H1 (cell line): Measurements from ENCODE around the gene ADSS1. TPM values are rescaled to one million over a fixed set of nuclear protein-coding genes. Genes with fewer than 3 reads are reported as not detected.

Experiments used
- CTCF ChIA-PET: fragments of 300-600 bp; sonication (Branson Sonifier 250); formaldehyde crosslinking; loops from one replicate; lab custom pipeline; 2021; ENCODE audit not compliant: partially characterized antibody; lab: Charles Lee
- POLR2A ChIA-PET: fragments of 300-600 bp; sonication (Branson Sonifier 250); formaldehyde crosslinking; loops from one replicate; lab custom pipeline; 2021; ENCODE audit warnings: inconsistent platforms; ENCODE audit not compliant: partially characterized antibody; lab: Charles Lee
- DNase-seq, 2 experiments: peaks; one replicate each; pipeline versions ENCODE4 v3.0.0 to v3.0.0-alpha.2; 2010 to 2022; ENCODE audit warnings: low spot score in 2 of 2, low read depth in 1 of 2, mixed read lengths in 1 of 2
- FAIRE-seq: peaks from 2 replicates; lab custom pipeline; 2011; peaks lifted over from hg19 to GRCh38; lab: Jason Lieb, UNC
- H2AFZ ChIP-seq: 2 replicates; pipeline ENCODE4 v1.8.1; 2012; ENCODE audit warnings: low read length, inconsistent platforms
- H2AK5ac ChIP-seq: 2 replicates; pipeline ENCODE4 v1.6.1; 2013; ENCODE audit warnings: low read depth, low read length
- H2BK120ac ChIP-seq: replicated peaks from 2 replicates; pipeline ENCODE3; 2013; ENCODE audit warnings: low read depth, low read length, inconsistent platforms
- H2BK12ac ChIP-seq: 2 replicates; pipeline ENCODE4 v1.6.1; 2013; ENCODE audit warnings: low read depth, low read length
- H2BK15ac ChIP-seq: 2 replicates; pipeline ENCODE4 v1.6.1; 2013; ENCODE audit warnings: low read length
- H2BK20ac ChIP-seq: 2 replicates; pipeline ENCODE4 v1.6.1; 2013; ENCODE audit warnings: low read length
- H2BK5ac ChIP-seq: 2 replicates; pipeline ENCODE4 v1.6.1; 2013; ENCODE audit warnings: low read depth, low read length
- H3K14ac ChIP-seq: 2 replicates; pipeline ENCODE4 v1.6.1; 2013; ENCODE audit warnings: inconsistent platforms; ENCODE audit not compliant: insufficient read length
- H3K18ac ChIP-seq: 2 replicates; pipeline ENCODE4 v1.6.1; 2013; ENCODE audit warnings: low read length; ENCODE audit errors: extremely low read depth
- H3K23ac ChIP-seq: 2 replicates; pipeline ENCODE4 v1.6.1; 2013; ENCODE audit warnings: inconsistent platforms; ENCODE audit not compliant: insufficient read length
- H3K23me2 ChIP-seq: 2 replicates; pipeline ENCODE4 v1.6.1; 2013; ENCODE audit warnings: low read depth, low read length
- H3K27ac ChIP-seq: 2 replicates; pipeline ENCODE4 v1.6.1; 2011; ENCODE audit warnings: low read depth, low read length, inconsistent platforms
- H3K27me3 ChIP-seq, 4 experiments: replicated peaks in 1 of 4; 1 replicate in 1 of 4; 2 replicates in 3 of 4; pipeline versions ENCODE4 v1.6.1 to v1.8.1; 2011 to 2013; ENCODE audit warnings: low read length in 3 of 4, mild to moderate bottlenecking in 3 of 4, inconsistent platforms in 2 of 4, mixed read lengths in 2 of 4, moderate library complexity in 1 of 4; ENCODE audit not compliant: control insufficient read depth in 3 of 4, insufficient read depth in 3 of 4; ENCODE audit errors: extremely low read depth in 1 of 4
- H3K36me3 ChIP-seq, 4 experiments: 2 replicates each; pipeline versions ENCODE4 v1.6.1 to v1.8.1; 2011 to 2013; ENCODE audit warnings: mild to moderate bottlenecking in 4 of 4, low read length in 3 of 4, moderate library complexity in 2 of 4, control low read depth in 1 of 4, inconsistent platforms in 1 of 4; ENCODE audit not compliant: insufficient read depth in 4 of 4, control insufficient read depth in 2 of 4
- H3K4ac ChIP-seq: replicated peaks from 2 replicates; pipeline ENCODE3; 2013; ENCODE audit warnings: low read length, low read depth, mixed read lengths, inconsistent platforms; ENCODE audit not compliant: insufficient read length
- H3K4me1 ChIP-seq, 4 experiments: replicated peaks in 1 of 4; 1 replicate in 1 of 4; 2 replicates in 3 of 4; pipeline versions ENCODE4 v1.6.1 to v1.8.1; 2011 to 2013; ENCODE audit warnings: low read length in 3 of 4, inconsistent platforms in 2 of 4, mixed read lengths in 1 of 4; ENCODE audit not compliant: insufficient read depth in 4 of 4, control insufficient read depth in 3 of 4
- H3K4me2 ChIP-seq, 2 experiments: 2 replicates each; pipeline versions ENCODE4 v1.6.1 to v1.8.1; 2011 to 2013; ENCODE audit warnings: low read depth in 2 of 2, low read length in 2 of 2, control low read depth in 1 of 2, inconsistent platforms in 1 of 2, mild to moderate bottlenecking in 1 of 2; ENCODE audit not compliant: insufficient read depth in 1 of 2
- H3K4me3 ChIP-seq, 4 experiments: fragments of 200-600, 300-600 bp in 1 of 4; sonication (generic), shearing (Covaris generic), sonication (Bioruptor Twin) in 1 of 4; 2 replicates each; pipeline versions ENCODE4 v1.5.1 to v1.8.1; 2011 to 2016; ENCODE audit warnings: low read length in 4 of 4, low read depth in 3 of 4, control low read depth in 2 of 4, inconsistent platforms in 2 of 4, mild to moderate bottlenecking in 2 of 4, mixed read lengths in 1 of 4, moderate library complexity in 1 of 4; ENCODE audit not compliant: insufficient read depth in 2 of 4; ENCODE audit errors: extremely low read depth in 1 of 4
- H3K56ac ChIP-seq: replicated peaks from 2 replicates; pipeline ENCODE3; 2013; ENCODE audit warnings: low read depth, mild to moderate bottlenecking, mixed read lengths, low read length, inconsistent platforms; ENCODE audit not compliant: insufficient read length
- H3K79me1 ChIP-seq: 2 replicates; pipeline ENCODE4 v1.6.1; 2013; ENCODE audit warnings: low read depth, low read length, control low read depth
- H3K79me2 ChIP-seq, 2 experiments: 2 replicates each; pipeline versions ENCODE4 v1.6.1 to v1.8.1; 2012 to 2013; ENCODE audit warnings: low read length in 2 of 2, mild to moderate bottlenecking in 2 of 2, inconsistent platforms in 1 of 2; ENCODE audit not compliant: insufficient read depth in 2 of 2, control insufficient read depth in 1 of 2
- H3K9ac ChIP-seq, 4 experiments: replicated peaks in 1 of 4; 1 replicate in 1 of 4; 2 replicates in 3 of 4; pipeline versions ENCODE4 v1.6.1 to v1.8.1; 2011 to 2013; ENCODE audit warnings: low read depth in 3 of 4, low read length in 3 of 4, control low read depth in 2 of 4, mild to moderate bottlenecking in 2 of 4, moderate library complexity in 2 of 4, inconsistent platforms in 1 of 4; ENCODE audit errors: extremely low read depth in 1 of 4
- H3K9me3 ChIP-seq, 2 experiments: 2 replicates each; pipeline versions ENCODE4 v1.6.1 to v1.8.1; 2012 to 2013; ENCODE audit warnings: mild to moderate bottlenecking in 2 of 2, moderate library complexity in 2 of 2, control low read depth in 1 of 2, inconsistent platforms in 1 of 2, low read depth in 1 of 2, low read length in 1 of 2, mixed read lengths in 1 of 2; ENCODE audit not compliant: insufficient read depth in 2 of 2
- H4K20me1 ChIP-seq, 2 experiments: replicated peaks in 1 of 2; 2 replicates each; pipeline versions ENCODE3 to v1.8.1; 2011 to 2013; ENCODE audit warnings: inconsistent platforms in 2 of 2, low read length in 2 of 2, mild to moderate bottlenecking in 1 of 2; ENCODE audit not compliant: insufficient read depth in 2 of 2, control insufficient read depth in 1 of 2
- H4K5ac ChIP-seq: 2 replicates; pipeline ENCODE4 v1.6.1; 2013; ENCODE audit warnings: low read length, low read depth, mixed read lengths, inconsistent platforms; ENCODE audit not compliant: insufficient read length
- H4K8ac ChIP-seq: 2 replicates; pipeline ENCODE4 v1.8.0; 2013; ENCODE audit warnings: mild to moderate bottlenecking, moderate library complexity, low read length, inconsistent platforms; ENCODE audit not compliant: insufficient read depth; ENCODE audit errors: extremely low read depth
- H4K91ac ChIP-seq: replicated peaks from 2 replicates; pipeline ENCODE3; 2013; ENCODE audit warnings: low read length, mixed read lengths, inconsistent platforms; ENCODE audit not compliant: insufficient read length
- WGBS, 2 experiments: shearing (Covaris generic) in 1 of 2; methylation state at CpG; one replicate each; pipeline versions ENCODE4 v1.1.6 to v1.1.7; 2013 to 2015; ENCODE audit warnings: low lambda C conversion rate in 2 of 2, mixed read lengths in 2 of 2, inconsistent platforms in 1 of 2, low coverage in 1 of 2, missing lambda C conversion rate in 1 of 2; ENCODE audit not compliant: insufficient replicate concordance in 2 of 2, insufficient coverage in 1 of 2, insufficient read length in 1 of 2; ENCODE audit errors: extremely low coverage in 1 of 2, missing lambda C conversion rate in 1 of 2; 5-methylcytosine and 5-hydroxymethylcytosine counted together
- polyA plus RNA-seq, 7 experiments: library from polyadenylated mRNA; depleted of rRNA in 3 of 7; stranded (reverse) in 5 of 7; unstranded in 2 of 7; fragments of >200 nt in 5 of 7; fragments of 200-250 nt in 2 of 7; gene quantifications; 1 replicate in 5 of 7; 2 replicates in 1 of 7; 4 replicates in 1 of 7; pipeline versions ENCODE4 v1.2.1 to v1.2.3, GENCODE V29; 2011 to 2013; ENCODE audit warnings: missing spikeins in 2 of 7, mixed read lengths in 2 of 7
- total RNA-seq: library from RNA; stranded (reverse); fragmentation: NEBNext Ultra II Directional; extraction: Animal tissue kit (Norgen Biotek cat#: 25700); gene quantifications from 2 replicates; pipeline ENCODE4 v1.2.1, GENCODE V29; 2021
- TF ChIP-seq, protein P1 (sequence below): IDR thresholded peaks from 2 replicates; pipeline ENCODE4 v1.6.1; 2012; ENCODE audit warnings: inconsistent platforms
- TF ChIP-seq, protein P2 (sequence below): IDR thresholded peaks from 2 replicates; pipeline ENCODE4 v1.6.1; 2011; ENCODE audit warnings: low read depth, mild to moderate bottlenecking, low read length; ENCODE audit not compliant: insufficient read depth

Gene ADSS1
- total and polyA plus RNA-seq, 2 of the 8 experiments (the other 6 are each of a cell fraction or from before 2014, with no cell fraction given) = 7.1 to 7.9 TPM

DNA sequence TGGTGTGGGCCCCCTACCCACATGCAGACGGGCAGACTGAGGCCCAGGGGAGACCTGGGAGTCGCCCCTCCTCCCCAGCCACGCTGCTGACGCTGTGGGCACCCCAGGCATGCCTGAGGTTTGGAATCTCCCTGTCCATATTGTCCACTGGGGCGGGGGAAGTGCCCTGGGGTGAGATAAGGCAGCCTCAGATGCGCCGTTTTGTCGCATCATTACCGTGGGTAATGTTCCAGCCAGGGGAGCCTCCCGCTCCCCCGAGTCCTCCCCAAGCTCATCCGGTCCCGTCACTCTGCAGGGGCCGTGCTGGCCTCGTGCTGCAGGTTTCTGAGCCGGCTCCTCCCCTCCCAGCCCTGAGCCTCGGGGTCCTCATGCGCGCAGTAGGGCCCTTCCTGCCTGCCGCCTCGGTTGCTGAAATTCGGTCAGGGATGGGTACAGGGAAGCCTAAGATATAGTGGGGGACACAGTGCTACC is 23.2 kb upstream of the ADSS1 start:
- Histone ChIP-seq H3K27me3 (no peaks in the 10 kb centered on the region; a peak in 1 of 7 replicates), H4K8ac (peak overlapping the region; percentile 71; the same call in 1 of the 2 replicates), H3K36me3 (peaks cover 0 to 29% (median 12%) of the 10 kb centered on the region in 4 experiments; a peak in 6 of 8 replicates), H2BK5ac (peak overlapping the region; percentile 66), H4K5ac (no peak overlapping the region), H2BK120ac (no peak overlapping the region), H3K4me3 (no peak overlapping the region), H2BK15ac (no peak overlapping the region), H4K20me1 (peaks cover 1 to 35% of the 10 kb centered on the region in 2 experiments)
- CTCF ChIA-PET = interaction anchor here (0.8 to 9.1 kb wide), 9 partner anchors 8 to 55 kb away, joined by 3 to 70 read pairs (median 3); no protein-coding TSS in a partner anchor
- TF ChIP-seq, protein P1, sequence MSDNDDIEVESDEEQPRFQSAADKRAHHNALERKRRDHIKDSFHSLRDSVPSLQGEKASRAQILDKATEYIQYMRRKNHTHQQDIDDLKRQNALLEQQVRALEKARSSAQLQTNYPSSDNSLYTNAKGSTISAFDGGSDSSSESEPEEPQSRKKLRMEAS = peak; percentile 36; the same call in 1 of the 2 replicates
- TF ChIP-seq, protein P2, sequence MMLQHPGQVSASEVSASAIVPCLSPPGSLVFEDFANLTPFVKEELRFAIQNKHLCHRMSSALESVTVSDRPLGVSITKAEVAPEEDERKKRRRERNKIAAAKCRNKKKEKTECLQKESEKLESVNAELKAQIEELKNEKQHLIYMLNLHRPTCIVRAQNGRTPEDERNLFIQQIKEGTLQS = no peak
- TF ChIP-seq, all 59 proteins: peak for 1
- Histone ChIP-seq H3K79me1 (0 out of 2 replicates have a peak, but pooled peaks cover 5% of the 10 kb centered on the region), H2BK20ac (no peak overlapping the region), H3K56ac (no peak overlapping the region), H3K4me1 (peaks cover 0 to 16% (median 11%) of the 10 kb centered on the region in 4 experiments; a peak in 5 of 7 replicates), H3K23ac (no peak overlapping the region), H3K4ac (no peak overlapping the region), H3K27ac (no peak overlapping the region), H3K14ac (no peak overlapping the region), H2BK12ac (0 out of 2 replicates have a peak overlapping the region, but pooled peaks have one; percentile 50), H2AK5ac (peak overlapping the region; percentile 39; the same call in 1 of the 2 replicates), H3K79me2 (no peaks in the 10 kb centered on the region), H3K23me2 (no peaks in the 10 kb centered on the region; the same call in 1 of the 2 replicates), H3K9me3 (peaks cover 6 to 17% of the 10 kb centered on the region in 2 experiments), H4K91ac (no peak overlapping the region), H3K4me2 (peak overlapping the region in 1 of 2 experiments; percentile 7; a peak in 2 of 4 replicates), H2AFZ (no peak overlapping the region), H3K18ac (no peak overlapping the region), H3K9ac (no peak overlapping the region)
- no peak for DNase-seq
- FAIRE-seq = no peak
- WGBS, 2 experiments = 63% methylated on average over 22 of the region's 22 CpGs; no CpG with 5 or more reads in 1 of the 2 experiments
- POLR2A ChIA-PET = interaction anchor here (1.7 to 1.9 kb wide), 3 partner anchors 18 to 68 kb away, joined by 4 to 7 read pairs (median 6); no protein-coding TSS in a partner anchor
